ENCODE measurements around the gene PIMREG.

Gene PIMREG

GRCh38 chr17:6439951-6440350, 4.3 kb upstream of the PIMREG start:
- DNase-seq = no peak

- DNase-seq = no peak
These were observed 1.5 kb upstream of the PIMREG start for GRCh38 chr17:6442775-6443174.

GRCh38 chr17:6444571-6445335, 498 bp downstream of the PIMREG start:
- DNase-seq = no peak

GRCh38 chr17:6446516-6447100, 2.4 kb downstream of the PIMREG start:
- no peak for DNase-seq

- DNase-seq = no peak
These were observed 4.2 kb downstream of the PIMREG start for GRCh38 chr17:6448473-6448872.

GRCh38 chr17:6449307-6449706, 5.1 kb downstream of the PIMREG start:
- DNase-seq = no peak

DNA sequence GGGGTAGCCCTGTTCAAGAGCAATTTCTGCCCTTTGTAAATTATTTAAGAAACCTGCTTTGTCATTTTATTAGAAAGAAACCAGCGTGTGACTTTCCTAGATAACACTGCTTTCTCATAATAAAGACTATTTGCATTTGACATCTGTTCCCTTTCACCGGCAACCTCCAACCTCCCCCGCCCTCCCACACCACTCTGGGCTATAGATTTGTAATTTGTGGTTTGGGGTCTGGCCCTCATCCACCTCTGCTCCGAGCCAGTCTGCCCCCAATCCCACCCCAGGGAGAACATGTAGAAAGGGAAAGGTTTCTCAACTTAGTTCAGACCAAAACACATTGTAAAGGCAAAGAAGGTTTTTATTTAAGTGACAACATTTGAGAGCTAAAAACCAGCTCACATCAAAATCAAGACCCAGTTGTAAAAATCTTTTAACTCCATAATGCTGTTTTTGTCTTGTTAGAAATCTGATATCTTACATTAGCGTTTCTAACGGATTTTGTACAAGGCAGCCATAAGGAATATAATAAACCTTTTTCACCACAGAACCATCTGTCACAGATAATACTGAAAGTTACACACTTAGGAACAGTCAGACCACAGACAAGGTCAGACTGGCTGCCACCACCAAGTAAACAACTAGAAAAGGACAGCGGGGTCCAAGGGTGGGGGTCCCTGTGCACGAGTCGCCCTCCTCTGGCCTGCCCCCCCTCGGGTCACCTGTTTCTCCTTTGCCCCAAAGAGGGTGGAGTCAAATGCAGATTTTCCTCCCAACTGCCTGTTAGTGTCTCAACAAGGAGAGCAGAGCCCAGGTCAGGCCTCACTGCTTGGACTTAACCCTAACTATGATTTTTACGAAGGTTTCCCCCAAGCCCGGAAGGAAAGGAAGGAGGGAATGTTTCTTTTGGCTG, 6.9 kb downstream of the PIMREG start:
- no peak for DNase-seq

DNA sequence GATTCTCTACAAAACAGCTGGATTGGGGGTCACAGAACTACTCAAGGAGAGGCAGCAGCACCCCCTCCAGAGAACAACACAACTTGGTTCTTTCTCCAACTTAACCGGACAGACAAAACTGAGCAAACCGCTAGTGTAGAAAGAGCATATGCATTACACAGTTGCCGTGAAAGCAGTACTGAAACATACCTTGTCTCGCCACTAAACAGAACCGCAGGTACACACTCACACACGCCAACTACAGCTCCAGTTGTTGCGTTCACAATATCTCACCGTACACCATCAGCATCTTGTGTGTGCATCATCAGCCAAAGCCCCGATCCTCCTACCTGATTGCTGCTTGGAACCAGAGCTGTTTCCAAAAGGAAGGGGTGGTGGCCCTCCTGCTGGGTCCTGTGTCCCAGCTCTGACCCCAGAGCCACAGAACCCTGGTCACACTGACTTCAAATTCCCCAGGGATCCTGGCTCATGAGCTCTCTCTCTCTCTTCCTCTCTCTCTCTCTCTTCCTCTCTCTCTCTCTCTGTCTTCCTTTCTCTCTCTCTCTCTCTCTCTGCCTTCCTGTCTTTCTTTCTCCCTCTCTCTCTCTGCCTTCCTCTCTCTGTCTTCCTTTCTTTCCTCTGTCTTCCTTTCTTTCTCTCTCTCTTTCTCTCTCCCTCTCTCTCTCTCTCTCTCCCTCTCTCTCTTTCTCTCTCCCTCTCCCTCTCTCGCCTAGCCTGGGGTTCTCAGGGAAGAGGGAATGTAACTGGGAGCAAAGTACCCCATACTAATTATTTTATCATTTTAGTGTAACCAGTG, 8.4 kb downstream of the PIMREG start:
- DNase-seq = no peak

DNA sequence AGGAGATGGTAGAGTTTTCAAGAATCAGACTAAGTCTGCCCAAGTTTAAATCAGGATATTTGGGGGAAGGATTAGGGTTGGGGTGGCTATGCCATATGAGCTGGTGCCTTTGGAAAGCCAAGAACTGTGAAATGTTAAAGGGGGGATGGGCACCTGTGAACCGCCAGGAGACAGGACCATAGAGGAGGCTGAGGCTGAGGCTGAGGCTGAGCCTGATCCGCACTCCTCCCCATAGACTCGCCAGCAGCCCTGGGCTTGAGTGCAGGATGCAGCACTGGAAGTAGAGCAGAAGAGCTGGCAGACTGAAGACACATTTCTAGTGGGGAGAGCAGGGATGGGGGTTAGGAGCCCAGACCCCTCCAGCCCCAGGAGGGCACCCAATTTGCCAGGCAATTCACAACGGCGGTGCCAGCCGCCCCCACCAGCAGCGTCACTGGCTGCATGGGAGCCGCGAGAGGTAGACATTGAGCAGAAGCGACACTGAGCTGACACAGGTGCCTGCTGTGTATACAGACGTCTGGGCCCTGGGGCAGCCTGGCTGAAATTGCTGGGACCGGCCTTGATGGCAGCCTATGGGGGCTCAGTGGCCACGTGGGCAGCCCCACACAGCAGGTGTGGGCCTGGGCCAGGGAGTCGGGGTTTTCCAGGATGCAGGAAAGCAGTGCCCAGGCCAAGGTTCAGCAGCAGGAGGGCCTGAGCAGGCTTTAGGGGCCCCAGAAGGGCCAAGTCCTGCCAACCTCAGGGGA, 9.2 kb downstream of the PIMREG start:
- no peak for DNase-seq

- no peak for DNase-seq
These were observed 10.5 kb downstream of the PIMREG start for GRCh38 chr17:6454495-6455320.

DNA sequence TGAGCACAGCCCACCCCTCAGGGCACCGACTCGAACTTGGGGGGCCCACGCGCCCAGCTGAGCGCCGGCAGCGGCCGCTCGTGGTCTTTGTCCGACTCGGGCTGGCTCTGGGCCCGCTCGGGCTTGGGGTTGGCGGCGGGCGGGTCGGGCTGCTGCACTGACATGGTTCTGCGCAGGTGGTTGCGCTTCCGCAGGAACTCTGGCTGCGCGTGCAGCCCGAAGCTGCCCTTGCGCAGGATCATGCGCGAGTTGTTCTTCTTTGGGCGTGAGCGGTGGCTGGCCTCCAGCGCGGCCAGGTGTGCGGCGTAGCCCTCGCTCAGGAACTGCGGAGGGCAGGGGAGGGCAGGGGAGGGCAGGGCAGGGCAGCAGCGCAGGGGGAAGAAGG, 11.1 kb downstream of the PIMREG start:
- DNase-seq = no peak

GRCh38 chr17:6456321-6456720, 12.1 kb downstream of the PIMREG start:
- DNase-seq = no peak

DNA sequence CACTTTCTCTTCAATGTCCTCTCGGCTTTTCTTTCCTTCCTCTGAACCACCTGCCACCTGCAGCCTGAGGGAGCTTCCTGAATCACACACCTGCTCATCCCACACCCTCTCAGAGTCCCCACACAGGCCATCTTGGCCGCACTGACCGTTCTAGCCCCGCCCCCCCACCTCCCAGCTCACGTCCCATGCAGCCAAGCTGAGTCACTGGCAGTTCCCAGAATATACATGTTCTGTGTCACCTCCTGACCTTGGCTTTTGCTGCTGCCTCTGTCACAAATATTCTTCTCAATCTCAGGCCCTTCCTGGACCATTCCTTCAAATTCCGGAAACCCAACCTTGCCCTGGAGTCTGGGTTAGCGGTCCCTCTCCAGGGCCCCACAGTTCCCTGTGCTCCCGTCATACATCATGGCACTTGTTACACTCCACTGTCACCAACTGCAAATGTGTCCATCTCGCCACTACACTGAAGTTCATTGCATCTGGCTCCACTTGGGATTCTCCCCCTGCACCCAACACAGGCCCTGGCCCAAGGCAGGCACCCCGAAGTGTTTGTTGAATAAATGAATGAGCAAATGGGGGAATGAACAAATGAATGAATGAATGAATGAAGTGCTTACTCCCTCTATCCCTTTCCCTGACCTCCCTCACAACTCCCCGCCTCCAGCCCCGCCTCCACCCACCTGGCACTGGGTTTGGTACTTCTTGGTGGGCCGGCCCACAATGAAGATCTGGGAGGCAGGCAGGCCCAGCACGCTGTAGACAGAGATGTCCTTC, 12.8 kb downstream of the PIMREG start:
- no peak for DNase-seq

DNA sequence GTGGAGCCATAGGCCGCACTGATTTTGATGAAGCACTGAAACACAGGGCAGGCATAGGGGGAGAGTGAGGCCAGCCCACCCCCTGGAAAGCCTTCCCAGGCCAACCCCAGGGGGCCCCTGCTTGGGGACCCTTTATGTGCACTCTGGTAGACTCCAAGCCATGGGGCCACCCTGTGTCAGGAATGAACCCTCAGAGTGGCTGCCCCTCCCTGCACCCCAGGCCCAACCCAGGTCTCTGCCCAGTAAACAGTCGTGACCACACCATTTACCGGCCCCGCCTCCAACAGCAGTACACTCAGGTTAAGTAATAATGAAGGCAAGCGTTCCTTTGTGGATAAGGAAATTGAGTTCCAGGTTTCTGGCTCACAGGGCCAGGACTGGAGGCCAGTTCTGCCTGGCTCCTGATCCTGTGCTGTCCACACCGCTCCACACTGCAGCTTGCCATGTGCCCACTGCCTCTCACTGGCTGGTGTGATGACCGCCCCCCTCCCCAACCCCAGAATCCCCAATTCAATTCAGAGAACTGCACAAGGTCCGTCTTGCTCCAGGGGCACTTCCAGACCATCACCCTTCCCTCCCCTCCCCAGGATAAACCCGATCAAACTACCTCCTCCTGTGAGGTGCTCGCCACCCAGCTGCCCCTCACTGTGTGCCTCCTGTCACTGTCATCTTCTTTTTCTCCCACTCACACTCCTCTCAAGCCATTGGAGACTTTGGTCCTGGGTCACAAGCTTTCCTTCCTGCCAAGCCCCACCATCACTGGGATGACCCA, 13.6 kb downstream of the PIMREG start:
- DNase-seq = no peak

DNA sequence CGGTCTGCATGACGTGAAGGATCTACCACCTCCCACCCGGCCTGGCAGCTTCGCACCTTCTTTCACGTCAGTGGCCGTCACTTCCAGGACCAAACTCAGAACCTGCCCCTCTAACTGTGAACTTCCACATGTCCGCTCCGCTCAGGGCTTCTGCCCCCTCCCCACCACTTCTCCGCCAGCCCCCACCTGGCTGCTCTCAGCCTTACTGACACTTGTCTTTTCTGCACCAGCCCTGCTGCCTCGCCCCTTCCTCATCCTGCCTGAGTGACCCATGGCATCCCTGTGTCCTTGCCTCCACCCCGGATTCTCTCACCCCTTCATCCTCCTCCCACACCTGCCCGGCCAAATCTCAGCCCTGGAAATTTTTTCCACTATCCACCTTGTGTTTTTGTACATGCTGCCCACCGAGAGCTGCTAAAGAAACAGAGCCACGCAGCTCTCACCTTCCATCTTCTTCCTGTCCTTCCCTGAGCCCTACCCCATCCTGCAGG, 14.2 kb downstream of the PIMREG start:
- DNase-seq = no peak

DNA sequence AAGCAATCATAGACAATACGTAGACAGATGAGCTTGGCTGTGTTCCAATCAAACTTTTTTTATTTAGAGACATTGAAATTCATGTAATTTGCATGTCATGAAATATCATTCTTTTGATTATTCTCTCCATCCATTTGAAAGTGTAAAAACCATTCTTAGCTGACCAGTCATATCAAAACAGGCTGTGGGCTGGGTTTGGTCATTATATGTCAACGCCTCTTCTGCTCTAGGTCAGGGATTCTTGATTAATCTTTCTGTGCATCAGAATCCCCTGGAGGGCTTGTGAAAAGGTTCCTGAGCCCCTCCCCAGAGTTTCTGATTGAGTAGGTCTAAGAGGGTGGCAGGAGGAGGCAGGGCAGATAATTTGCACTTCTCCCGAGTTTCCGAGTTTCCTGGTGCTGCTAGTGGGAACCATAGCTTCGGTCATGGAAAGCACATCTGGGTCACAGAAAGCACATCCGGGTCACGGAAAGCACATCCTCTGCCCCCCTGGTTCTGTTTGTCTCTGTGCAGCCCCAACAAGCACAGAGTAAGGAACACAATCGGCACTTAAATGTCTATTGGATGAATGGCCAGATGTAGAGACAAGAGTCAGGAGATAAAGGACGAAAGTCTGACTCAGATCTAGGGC, 16.4 kb downstream of the PIMREG start:
- no peak for DNase-seq

DNA sequence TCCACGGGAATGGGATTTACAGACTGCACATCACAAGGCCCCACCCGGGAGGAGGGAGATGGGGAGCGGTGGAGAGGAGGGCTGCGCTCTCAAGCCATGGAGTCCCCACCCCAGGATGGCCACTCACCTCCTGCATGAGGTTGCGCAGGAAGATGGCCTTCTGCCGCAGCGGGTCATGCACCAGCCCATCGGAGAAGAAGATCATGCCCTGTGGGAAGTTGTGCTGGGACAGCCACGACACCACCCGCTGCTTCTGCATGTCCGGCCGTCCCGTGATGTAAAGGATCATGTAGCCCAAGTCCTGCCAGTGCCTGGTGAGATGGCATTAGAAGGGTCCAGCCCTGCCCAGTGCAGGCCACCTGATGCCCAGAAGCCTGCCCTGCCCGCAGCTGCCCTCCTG, 17.0 kb downstream of the PIMREG start:
- no peak for DNase-seq

DNA sequence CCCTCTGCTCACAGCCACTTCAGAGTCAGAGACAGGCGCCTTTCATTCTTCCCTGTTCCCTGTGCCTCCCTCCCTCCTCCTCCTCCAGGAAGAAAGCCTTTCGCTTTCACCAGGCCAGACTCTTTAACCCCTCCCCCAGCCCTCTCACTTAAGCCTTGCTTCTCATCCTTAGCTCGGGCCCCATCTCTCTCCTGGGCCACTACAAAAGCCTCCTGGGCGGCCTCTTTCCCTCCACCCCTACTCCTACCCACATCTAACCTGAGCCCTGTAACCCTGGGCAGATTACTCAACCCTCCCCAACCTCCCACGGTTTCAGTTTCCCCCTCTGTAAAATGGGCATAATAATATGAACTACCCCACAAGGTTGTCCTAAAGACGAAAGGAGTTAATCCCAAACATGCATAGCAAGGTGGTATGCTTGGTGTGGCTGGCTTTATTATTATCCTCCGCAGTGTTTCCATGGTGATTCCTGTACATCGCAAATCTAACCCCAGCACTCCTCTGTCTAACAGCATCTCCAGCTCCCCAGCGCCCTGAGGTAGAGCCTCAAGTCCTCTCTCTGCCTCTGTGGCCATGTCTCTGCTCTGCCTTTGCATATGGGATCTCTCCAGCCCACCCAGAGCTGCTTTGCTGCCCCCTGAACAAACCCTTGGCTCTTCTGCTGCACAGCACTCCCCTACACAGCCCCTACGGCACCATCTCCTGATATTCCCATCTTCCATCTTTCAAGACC, 17.7 kb downstream of the PIMREG start:
- no peak for DNase-seq
